Mesothelial cell of epicardium (in vitro differentiated cells): ENCODE data around the gene PADI6. TPM values are rescaled to one million over a fixed set of nuclear protein-coding genes. Genes with fewer than 3 reads are reported as not detected.
"Not testable (repeated sequence)": the region's sequence is repeated elsewhere in the genome, so short reads cannot be mapped to it uniquely, and the experiment has no call there.

ENCODE experiments used
- DNase-seq, 2 experiments: peaks; one replicate each; pipeline ENCODE4 v3.0.0; 2021; ENCODE audit warnings: low spot score in 2 of 2; ENCODE audit not compliant: unreplicated experiment in 2 of 2
- H3K27ac Mint-ChIP-seq: 2 replicates; pipeline ENCODE4 v1.8.0; 2021; ENCODE audit warnings: mixed read lengths
- H3K27me3 Mint-ChIP-seq: 2 replicates; pipeline ENCODE4 v1.8.0; 2021; ENCODE audit warnings: low read depth, mixed read lengths
- H3K36me3 Mint-ChIP-seq: 2 replicates; pipeline ENCODE4 v1.8.0; 2021; ENCODE audit warnings: mixed read lengths
- H3K4me1 Mint-ChIP-seq: 2 replicates; pipeline ENCODE4 v1.8.0; 2021; ENCODE audit warnings: mixed read lengths
- H3K4me3 Mint-ChIP-seq: 2 replicates; pipeline ENCODE4 v1.8.0; 2021; ENCODE audit warnings: mild to moderate bottlenecking, moderate library complexity, mixed read lengths
- H3K9me3 Mint-ChIP-seq: 2 replicates; pipeline ENCODE4 v1.8.0; 2021; ENCODE audit warnings: mixed read lengths
- total RNA-seq: library from RNA; stranded (reverse); gene quantifications from 3 replicates; pipeline ENCODE4 v1.2.1, GENCODE V29; 2021
- TF ChIP-seq, protein P1 (sequence below): fragments of 200-600 bp; sonication (generic); IDR thresholded peaks from one replicate; pipeline ENCODE4 v1.5.0; 2021; ENCODE audit warnings: antibody characterized with exemption; ENCODE audit not compliant: unreplicated experiment

PADI6 gene
- total RNA-seq, 1 donor from 2014 or later, result not detected

DNA sequence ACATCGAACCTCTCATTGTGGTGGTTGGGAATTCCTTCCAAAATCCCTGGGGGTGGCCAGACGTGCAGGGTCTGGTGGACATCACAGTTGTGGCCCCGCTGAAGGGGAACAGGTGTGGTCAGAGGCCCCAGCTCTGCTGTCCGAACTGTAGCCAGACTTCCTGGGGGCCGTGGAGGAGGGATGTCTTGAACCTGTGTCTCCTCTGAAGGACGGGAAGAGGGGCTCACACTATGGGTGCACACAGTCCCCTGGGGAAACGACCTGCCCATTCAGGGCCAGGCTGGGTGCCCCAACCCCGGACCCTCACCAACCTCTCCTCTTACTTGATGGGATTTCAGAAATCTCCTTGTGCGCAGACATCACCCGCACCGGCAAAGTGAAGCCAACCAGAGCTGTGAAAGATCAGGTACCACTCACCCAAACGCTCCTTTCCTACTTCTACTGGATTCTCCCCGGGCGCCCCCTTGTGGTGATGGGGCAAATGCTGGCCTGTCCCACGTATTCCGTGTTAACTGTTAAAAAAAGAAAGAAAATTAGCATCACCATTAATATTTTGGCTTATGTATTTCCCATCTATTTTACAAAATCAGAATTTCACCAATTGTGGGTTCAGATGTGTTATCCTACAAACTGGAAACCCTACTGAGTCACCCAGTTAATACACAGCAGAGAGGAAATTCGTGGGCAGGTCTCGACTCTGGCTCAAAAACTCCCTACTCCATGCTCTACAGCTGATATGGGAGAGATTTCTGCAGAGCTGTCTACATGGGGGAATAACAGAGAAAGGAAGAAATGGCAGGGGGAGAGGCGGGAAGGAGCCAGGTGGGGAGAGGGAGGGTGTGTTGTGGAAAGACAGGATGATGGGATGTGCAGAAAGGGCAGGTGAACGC, 35.9 kb upstream of the PADI6 start:
- no peak overlapping the region for H3K4me3 Mint-ChIP-seq
- H3K27me3 Mint-ChIP-seq, result peaks cover 27% of the 10 kb centered on the region
- no peaks in the 10 kb centered on the region for H3K36me3 Mint-ChIP-seq
- peak; percentile 82 to 88 for DNase-seq
- no peak overlapping the region for H3K27ac Mint-ChIP-seq
- H3K9me3 Mint-ChIP-seq, result no peaks in the 10 kb centered on the region
- TF ChIP-seq, protein P1, sequence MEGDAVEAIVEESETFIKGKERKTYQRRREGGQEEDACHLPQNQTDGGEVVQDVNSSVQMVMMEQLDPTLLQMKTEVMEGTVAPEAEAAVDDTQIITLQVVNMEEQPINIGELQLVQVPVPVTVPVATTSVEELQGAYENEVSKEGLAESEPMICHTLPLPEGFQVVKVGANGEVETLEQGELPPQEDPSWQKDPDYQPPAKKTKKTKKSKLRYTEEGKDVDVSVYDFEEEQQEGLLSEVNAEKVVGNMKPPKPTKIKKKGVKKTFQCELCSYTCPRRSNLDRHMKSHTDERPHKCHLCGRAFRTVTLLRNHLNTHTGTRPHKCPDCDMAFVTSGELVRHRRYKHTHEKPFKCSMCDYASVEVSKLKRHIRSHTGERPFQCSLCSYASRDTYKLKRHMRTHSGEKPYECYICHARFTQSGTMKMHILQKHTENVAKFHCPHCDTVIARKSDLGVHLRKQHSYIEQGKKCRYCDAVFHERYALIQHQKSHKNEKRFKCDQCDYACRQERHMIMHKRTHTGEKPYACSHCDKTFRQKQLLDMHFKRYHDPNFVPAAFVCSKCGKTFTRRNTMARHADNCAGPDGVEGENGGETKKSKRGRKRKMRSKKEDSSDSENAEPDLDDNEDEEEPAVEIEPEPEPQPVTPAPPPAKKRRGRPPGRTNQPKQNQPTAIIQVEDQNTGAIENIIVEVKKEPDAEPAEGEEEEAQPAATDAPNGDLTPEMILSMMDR, result peak; percentile 90
- H3K4me1 Mint-ChIP-seq, result no peaks in the 10 kb centered on the region

DNA sequence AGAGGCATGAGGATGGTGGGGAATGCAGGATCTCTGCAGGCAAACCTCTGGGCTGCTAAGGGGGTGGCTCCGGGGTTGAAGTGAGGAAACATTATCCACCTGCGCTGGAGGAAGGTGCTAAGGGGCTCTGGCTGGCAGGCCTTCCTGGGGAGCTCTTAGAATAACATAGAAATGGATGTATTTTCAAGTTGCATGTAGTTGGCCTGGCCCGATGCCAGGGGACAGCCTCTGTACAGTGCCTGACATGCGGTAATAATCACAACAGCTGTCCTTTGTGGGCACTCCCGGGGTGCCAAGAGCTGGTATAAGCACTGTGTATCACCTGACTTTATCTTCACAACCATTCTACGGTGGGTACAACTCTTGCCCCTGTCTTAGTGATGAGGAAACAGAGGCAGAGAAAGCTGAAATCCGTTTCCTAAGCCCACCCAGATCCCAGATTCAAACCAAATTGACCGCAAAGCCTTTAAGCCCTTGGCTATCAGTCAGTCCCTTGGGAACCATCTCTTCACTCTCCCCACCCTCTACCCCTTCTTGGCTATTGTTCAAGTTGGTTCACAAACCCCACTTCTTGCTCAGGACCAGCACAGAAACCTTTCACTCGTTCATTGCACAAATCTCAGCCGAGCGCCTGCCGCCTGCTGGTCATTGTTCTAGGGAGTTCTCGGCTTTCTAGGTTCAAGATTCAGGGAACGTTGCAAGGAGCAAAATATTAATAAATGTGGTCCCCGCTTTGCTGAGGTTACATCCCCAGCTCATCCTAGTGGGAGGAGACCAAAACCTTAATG, 33.1 kb upstream of the PADI6 start:
- no peak overlapping the region for H3K27ac Mint-ChIP-seq
- H3K4me3 Mint-ChIP-seq, result no peak overlapping the region
- H3K4me1 Mint-ChIP-seq, result no peaks in the 10 kb centered on the region
- H3K9me3 Mint-ChIP-seq, result peaks cover 6% of the 10 kb centered on the region
- TF ChIP-seq, protein P1, result no peak
- peaks cover 18% of the 10 kb centered on the region for H3K27me3 Mint-ChIP-seq
- no peak for DNase-seq
- no peaks in the 10 kb centered on the region for H3K36me3 Mint-ChIP-seq

DNA sequence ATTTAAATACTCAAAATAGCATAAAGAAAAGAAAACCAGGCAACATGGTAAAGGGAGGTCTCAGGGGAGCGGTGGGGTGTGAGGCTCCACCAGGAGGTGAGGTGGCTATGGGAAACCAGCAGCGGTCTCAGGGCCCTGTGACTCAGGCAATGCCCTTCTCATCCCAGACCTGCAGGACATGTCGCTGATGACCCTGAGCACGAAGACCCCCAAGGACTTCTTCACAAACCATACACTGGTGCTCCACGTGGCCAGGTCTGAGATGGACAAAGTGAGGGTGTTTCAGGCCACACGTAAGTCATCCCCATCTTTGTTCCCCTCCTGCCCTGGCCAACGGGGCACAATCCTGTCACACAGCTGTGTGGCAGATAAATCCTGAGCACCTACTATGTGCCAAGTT, 32.5 kb upstream of the PADI6 start:
- H3K27ac Mint-ChIP-seq, result no peak overlapping the region
- peaks cover 18% of the 10 kb centered on the region for H3K27me3 Mint-ChIP-seq
- H3K4me3 Mint-ChIP-seq, result no peak overlapping the region
- TF ChIP-seq, protein P1, result no peak
- H3K36me3 Mint-ChIP-seq, result no peaks in the 10 kb centered on the region
- no peak for DNase-seq
- H3K9me3 Mint-ChIP-seq, result peaks cover 9% of the 10 kb centered on the region
- no peaks in the 10 kb centered on the region for H3K4me1 Mint-ChIP-seq

- Mint-ChIP-seq H3K4me1 (no peaks in the 10 kb centered on the region), H3K27ac (no peak overlapping the region), H3K4me3 (no peak overlapping the region), H3K36me3 (no peaks in the 10 kb centered on the region), H3K9me3 (peaks cover 9% of the 10 kb centered on the region), H3K27me3 (peaks cover 18% of the 10 kb centered on the region)
- DNase-seq, result no peak
- TF ChIP-seq, protein P1, result no peak
Observed at GRCh38 chr1:17340358-17340757, 31.6 kb upstream of the PADI6 start.

GRCh38 chr1:17342014-17342441, 30.0 kb upstream of the PADI6 start:
- TF ChIP-seq, protein P1, result no peak
- Mint-ChIP-seq H3K9me3 (peaks cover 9% of the 10 kb centered on the region), H3K27ac (no peak overlapping the region), H3K4me1 (no peaks in the 10 kb centered on the region), H3K4me3 (no peak overlapping the region), H3K27me3 (peaks cover 6% of the 10 kb centered on the region), H3K36me3 (no peaks in the 10 kb centered on the region)
- no peak for DNase-seq

- not testable (repeated sequence) for DNase-seq, H3K27ac Mint-ChIP-seq, H3K9me3 Mint-ChIP-seq, H3K4me1 Mint-ChIP-seq, H3K4me3 Mint-ChIP-seq, H3K27me3 Mint-ChIP-seq, H3K36me3 Mint-ChIP-seq
Observed at GRCh38 chr1:17345506-17345905, 26.5 kb upstream of the PADI6 start.
